SKM-1 (cell line): ENCODE measurements around the gene BACE2.

ENCODE experiments used
- DNase-seq: peaks from one replicate; lab custom pipeline; 2025; ENCODE audit not compliant: unreplicated experiment; lab: John Stamatoyannopoulos, UW

The BACE2 gene

GRCh38 chr21:41317063-41317392, 149.1 kb downstream of the BACE2 start:
- no peak for DNase-seq

DNA sequence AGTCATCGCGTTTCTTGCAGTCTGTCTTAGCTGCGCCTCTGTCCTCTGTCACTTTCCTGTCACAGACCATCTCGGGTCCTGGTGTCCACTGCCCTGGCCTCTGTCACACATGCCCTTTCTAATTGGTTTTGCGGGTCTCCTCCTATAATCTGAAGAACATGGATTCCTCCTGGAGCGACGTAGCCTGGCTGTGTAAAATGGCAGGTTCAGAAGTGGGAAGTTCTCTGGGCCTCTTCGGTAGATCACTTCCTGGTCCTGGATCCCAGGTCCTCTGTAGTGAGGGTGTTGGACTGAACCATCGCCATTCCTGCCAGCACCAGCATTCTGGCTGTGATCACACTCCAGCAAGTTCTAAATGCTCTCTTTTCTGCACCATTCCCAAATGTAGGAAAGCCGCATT, 149.5 kb downstream of the BACE2 start:
- no peak for DNase-seq

DNA sequence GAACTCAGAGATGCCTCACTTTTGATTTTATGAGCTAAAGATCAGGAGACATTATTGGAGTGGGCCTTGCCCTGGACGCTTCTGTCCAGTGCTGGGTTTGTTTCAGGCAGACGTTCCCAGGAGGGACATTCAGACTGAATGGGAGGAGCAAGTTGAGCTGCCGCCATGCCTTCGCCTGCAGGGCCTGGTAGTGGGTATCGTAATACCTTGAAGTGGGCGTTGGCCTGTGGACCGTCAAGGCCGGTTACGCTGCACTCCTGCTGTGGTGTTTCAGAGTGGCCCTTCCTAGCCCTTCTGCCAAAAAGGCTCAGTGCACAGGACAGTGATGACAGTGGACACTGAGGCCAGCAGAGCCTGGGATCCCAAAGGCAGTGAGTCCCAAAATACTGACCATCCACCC, 150.3 kb downstream of the BACE2 start:
- DNase-seq, result no peak

- no peak for DNase-seq
Observed at GRCh38 chr21:41319273-41319672, 151.3 kb downstream of the BACE2 start.

GRCh38 chr21:41321211-41321907, 153.4 kb downstream of the BACE2 start:
- no peak for DNase-seq

- DNase-seq, result no peak
Observed at GRCh38 chr21:41321908-41322495, 154.0 kb downstream of the BACE2 start.

GRCh38 chr21:41322496-41323382, 154.8 kb downstream of the BACE2 start:
- no peak for DNase-seq

- DNase-seq, result no peak
Observed at GRCh38 chr21:41325138-41325912, 157.4 kb downstream of the BACE2 start.

DNA sequence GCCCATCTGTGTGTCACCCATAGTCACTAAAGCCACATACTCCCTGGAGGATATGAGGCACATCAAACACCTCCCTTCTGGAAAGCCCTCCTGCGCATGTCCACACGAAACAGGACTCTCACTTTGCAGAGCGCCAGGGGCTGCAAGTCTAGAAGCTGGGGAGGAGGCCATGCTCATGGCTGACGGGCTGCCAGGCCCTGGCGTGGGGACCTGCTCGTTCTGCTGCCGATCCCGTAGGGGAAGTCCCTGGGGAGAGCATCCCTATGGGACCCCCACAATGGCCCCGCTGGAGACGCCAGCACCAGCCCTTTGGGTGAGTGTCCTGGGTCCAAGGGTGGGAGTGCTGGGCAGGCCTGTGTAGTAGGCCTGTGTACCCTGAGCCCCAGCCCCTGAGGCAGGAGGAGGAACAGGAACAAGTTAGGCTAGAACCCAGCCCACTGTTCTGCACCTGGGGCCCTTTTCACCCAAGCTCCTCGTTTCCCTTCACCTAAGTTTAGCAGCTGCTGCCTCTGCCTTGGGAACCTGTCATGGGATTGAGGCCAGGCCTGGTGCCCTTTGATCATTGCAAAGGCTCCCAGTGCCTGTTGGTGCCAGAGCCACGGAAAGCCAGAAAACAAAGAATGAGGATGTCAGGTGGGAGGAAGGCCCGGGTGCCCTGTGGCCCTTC, 158.6 kb downstream of the BACE2 start:
- no peak for DNase-seq

- DNase-seq, result no peak
Observed at GRCh38 chr21:41327753-41328152, 159.8 kb downstream of the BACE2 start.

DNA sequence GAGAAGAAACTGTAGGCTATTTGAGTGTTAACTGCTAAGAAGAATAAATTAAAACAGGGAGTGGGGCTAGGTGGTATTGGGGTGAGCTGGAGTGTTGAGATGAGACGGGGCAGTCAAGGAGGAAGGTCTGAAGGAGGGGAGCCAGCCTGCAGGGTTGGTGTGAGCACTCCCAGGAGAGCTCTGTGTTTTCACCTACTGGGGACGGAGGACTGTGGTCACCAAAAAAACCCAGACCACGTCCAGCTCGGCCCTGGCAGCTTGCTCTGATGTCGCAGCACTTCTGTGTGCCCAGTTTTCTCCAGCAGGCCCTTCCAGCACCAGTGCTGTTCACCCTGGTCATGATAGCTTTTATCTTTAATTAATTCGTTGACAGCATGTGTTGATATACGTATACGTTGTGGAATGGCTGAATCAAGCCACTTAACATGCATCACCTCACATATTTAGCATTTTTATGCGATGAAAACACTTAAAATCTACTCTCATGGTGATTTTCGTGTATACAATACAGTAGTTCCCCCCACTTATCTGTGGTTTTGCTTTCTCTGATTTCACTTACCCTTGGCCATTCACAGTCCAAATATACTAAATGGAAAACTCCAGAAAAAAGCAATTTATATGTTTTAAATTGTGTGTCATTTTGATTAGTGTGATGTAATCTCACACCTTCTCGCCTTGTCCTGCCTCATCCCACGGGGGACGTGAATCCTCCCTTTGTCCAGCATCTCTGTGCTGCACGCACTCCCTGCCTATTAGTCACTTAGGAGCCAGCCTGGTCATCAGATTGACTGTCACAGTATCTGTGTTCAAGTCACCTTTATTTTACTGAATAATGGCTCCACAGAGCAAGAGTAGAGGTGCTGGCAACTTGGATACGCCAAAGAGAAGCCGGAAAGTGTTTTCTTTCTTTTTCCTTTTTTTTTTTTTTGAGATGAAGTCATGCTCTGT, 161.0 kb downstream of the BACE2 start:
- no peak for DNase-seq
